HL-60 (cell line): ENCODE measurements around the gene BCL2L15.

Experiments used
- DNase-seq, 2 experiments: peaks; one replicate each; pipeline ENCODE4 v3.0.0-alpha.2; 2010 to 2020; ENCODE audit warnings: low read depth in 1 of 2, low spot score in 1 of 2
- H3K27ac ChIP-seq: fragments of 250-450 bp; sonication (Bioruptor Pico); replicated peaks from 2 replicates; pipeline ENCODE4 v1.5.1; 2020; ENCODE audit warnings: mild to moderate bottlenecking, moderate library complexity
- H3K27me3 ChIP-seq: fragments of 250-450 bp; sonication (Bioruptor Pico); 2 replicates; pipeline ENCODE4 v1.5.1; 2021; ENCODE audit warnings: mild to moderate bottlenecking, moderate library complexity; ENCODE audit not compliant: insufficient read depth, poor library complexity, severe bottlenecking
- H3K4me3 ChIP-seq: replicated peaks from 2 replicates; pipeline ENCODE4 v1.5.1; 2011; ENCODE audit warnings: mild to moderate bottlenecking, control low read depth, low read length; ENCODE audit not compliant: insufficient read depth
- GABPA ChIP-seq: IDR thresholded peaks from 2 replicates; pipeline ENCODE4 v1.6.1; 2012; ENCODE audit warnings: low read depth
- POLR2AphosphoS5 ChIP-seq: IDR thresholded peaks from 2 replicates; pipeline ENCODE4 v1.6.1; 2012; ENCODE audit warnings: low read depth
- SPI1 ChIP-seq: IDR thresholded peaks from 2 replicates; pipeline ENCODE4 v1.6.1; 2012; ENCODE audit warnings: low read depth, mild to moderate bottlenecking, borderline replicate concordance
- TF ChIP-seq, protein P1 (sequence below): IDR thresholded peaks from one replicate; pipeline ENCODE4 v1.5.1; 2011; ENCODE audit warnings: low read length, control low read depth, inconsistent platforms; ENCODE audit not compliant: insufficient read depth
- TF ChIP-seq, protein P2 (sequence below): IDR thresholded peaks from 2 replicates; pipeline ENCODE4 v1.6.1; 2012; ENCODE audit warnings: low read depth; ENCODE audit not compliant: insufficient replicate concordance

The BCL2L15 gene

DNA sequence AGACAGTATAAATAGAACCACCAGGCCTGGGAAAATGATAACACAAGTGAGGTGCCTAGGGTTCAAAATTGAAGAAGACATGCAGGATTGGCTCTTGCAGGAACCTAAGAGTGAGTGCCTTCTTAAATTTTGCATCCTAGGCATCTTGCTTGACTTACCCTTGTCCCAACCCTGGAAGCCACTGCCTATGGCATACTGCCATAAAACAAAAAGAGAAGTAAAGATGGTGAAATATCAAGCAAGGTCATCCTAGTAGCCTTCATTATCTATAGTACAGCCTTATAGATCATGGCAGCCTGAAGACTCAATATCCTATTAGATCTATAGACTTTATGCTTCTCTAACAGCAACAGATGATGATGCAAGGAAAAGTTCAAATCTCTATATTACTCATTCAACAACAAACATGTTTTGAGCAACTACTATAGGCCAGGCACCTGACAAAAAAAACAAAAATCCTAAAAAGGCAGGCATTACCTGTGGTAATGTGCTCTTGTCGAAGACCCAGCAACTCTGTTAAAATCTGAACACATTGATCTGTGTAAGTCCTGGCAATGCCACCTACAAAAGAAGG lies 10.9 kb upstream of the BCL2L15 start:
- TF ChIP-seq GABPA = no peak
- no peaks in the 10 kb centered on the region for H3K27me3 ChIP-seq
- H3K4me3 ChIP-seq = no peak overlapping the region
- H3K27ac ChIP-seq = peak overlapping the region; percentile 6; the same call in 1 of the 2 replicates
- peak in 1 of 2 experiments; percentile 64 for DNase-seq

- H3K27ac ChIP-seq = no peak overlapping the region
- DNase-seq = no peak
- H3K4me3 ChIP-seq = no peak overlapping the region
- H3K27me3 ChIP-seq = no peaks in the 10 kb centered on the region
- TF ChIP-seq, protein P1, sequence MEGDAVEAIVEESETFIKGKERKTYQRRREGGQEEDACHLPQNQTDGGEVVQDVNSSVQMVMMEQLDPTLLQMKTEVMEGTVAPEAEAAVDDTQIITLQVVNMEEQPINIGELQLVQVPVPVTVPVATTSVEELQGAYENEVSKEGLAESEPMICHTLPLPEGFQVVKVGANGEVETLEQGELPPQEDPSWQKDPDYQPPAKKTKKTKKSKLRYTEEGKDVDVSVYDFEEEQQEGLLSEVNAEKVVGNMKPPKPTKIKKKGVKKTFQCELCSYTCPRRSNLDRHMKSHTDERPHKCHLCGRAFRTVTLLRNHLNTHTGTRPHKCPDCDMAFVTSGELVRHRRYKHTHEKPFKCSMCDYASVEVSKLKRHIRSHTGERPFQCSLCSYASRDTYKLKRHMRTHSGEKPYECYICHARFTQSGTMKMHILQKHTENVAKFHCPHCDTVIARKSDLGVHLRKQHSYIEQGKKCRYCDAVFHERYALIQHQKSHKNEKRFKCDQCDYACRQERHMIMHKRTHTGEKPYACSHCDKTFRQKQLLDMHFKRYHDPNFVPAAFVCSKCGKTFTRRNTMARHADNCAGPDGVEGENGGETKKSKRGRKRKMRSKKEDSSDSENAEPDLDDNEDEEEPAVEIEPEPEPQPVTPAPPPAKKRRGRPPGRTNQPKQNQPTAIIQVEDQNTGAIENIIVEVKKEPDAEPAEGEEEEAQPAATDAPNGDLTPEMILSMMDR = no peak
- TF ChIP-seq POLR2AphosphoS5 (no peak), GABPA (no peak)
- TF ChIP-seq, protein P2, sequence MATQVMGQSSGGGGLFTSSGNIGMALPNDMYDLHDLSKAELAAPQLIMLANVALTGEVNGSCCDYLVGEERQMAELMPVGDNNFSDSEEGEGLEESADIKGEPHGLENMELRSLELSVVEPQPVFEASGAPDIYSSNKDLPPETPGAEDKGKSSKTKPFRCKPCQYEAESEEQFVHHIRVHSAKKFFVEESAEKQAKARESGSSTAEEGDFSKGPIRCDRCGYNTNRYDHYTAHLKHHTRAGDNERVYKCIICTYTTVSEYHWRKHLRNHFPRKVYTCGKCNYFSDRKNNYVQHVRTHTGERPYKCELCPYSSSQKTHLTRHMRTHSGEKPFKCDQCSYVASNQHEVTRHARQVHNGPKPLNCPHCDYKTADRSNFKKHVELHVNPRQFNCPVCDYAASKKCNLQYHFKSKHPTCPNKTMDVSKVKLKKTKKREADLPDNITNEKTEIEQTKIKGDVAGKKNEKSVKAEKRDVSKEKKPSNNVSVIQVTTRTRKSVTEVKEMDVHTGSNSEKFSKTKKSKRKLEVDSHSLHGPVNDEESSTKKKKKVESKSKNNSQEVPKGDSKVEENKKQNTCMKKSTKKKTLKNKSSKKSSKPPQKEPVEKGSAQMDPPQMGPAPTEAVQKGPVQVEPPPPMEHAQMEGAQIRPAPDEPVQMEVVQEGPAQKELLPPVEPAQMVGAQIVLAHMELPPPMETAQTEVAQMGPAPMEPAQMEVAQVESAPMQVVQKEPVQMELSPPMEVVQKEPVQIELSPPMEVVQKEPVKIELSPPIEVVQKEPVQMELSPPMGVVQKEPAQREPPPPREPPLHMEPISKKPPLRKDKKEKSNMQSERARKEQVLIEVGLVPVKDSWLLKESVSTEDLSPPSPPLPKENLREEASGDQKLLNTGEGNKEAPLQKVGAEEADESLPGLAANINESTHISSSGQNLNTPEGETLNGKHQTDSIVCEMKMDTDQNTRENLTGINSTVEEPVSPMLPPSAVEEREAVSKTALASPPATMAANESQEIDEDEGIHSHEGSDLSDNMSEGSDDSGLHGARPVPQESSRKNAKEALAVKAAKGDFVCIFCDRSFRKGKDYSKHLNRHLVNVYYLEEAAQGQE = no peak
Observed at GRCh38 chr1:113895961-113896360, 8.6 kb upstream of the BCL2L15 start.

DNA sequence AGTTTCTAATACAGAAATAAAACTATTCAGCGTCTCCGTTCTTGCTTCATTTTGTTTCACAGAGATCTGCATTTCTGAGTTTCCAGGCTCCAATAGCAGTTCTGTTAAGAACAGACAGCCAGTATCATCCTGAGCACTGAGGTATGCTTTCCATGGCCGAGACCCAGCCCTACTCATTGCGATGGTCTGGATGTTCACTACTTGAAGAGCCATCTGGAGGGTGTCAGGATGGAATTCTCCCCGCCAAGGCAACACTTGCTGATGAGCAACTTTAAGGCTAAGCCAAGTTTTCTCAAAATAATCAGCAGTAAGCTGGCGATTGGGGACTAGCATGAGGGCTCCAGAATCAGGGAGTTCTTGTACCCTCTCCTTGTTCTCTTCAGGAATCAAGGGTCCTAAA lies 7.7 kb upstream of the BCL2L15 start:
- TF ChIP-seq, protein P2 = no peak
- no peak for TF ChIP-seq POLR2AphosphoS5
- TF ChIP-seq GABPA = no peak
- TF ChIP-seq, protein P1 = no peak
- TF ChIP-seq SPI1 = no peak
- Histone ChIP-seq H3K27ac (no peak overlapping the region), H3K4me3 (no peak overlapping the region), H3K27me3 (no peaks in the 10 kb centered on the region)
- no peak for DNase-seq

DNA sequence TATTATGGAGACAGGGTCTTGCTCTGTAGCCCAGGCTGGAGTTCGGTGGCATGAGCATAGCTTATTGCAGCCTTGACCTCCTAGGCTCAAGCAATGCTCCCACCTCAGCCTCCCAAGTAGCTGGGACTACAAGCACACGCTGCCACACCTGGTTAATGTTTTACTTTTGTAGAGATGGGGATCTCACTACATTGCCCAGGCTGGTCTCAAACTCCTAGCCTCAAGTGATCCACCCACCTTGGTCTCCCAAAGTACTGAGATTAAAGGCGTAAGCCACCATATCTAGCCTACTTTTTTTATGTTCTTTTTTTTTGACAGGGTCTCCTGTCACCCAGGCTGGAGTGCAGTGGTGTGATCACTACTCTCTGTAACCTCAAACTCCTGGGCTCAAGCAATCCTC lies 5.9 kb upstream of the BCL2L15 start:
- H3K4me3 ChIP-seq = no peak overlapping the region
- no peaks in the 10 kb centered on the region for H3K27me3 ChIP-seq
- DNase-seq = no peak
- TF ChIP-seq SPI1 (no peak), GABPA (no peak), POLR2AphosphoS5 (no peak)
- TF ChIP-seq, protein P2 = no peak
- TF ChIP-seq, protein P1 = no peak
- no peak overlapping the region for H3K27ac ChIP-seq
